ENCODE measurements around the gene RPS6KA1.
"Not testable (repeated sequence)": the region's sequence is repeated elsewhere in the genome, so short reads cannot be mapped to it uniquely, and the experiment has no call there.

RPS6KA1 gene

GRCh38 chr1:26496861-26497260, 32.7 kb upstream of the RPS6KA1 start:
- Histone ChIP-seq H3K9me3 (ENCODE audit: control insufficient read depth, insufficient read depth, low read length) (no peaks in the 10 kb centered on the region), H3K4me3 (ENCODE audit: low read length) (no peak overlapping the region), H3K27me3 (ENCODE audit: control insufficient read depth, low read length) (no peaks in the 10 kb centered on the region), H3K36me3 (ENCODE audit: control insufficient read depth, low read length) (peaks cover 4% of the 10 kb centered on the region), H4K20me1 (ENCODE audit: control insufficient read depth, insufficient read depth, low read depth, low read length) (no peaks in the 10 kb centered on the region; the same call in 1 of the 2 replicates), H3F3A (ENCODE audit: control insufficient read depth, insufficient read depth) (peaks cover 5% of the 10 kb centered on the region; the same call in 1 of the 2 replicates), H3K9me2 (replicated peaks; ENCODE audit: control insufficient read depth, low read length) (no peaks in the 10 kb centered on the region), H3K79me2 (ENCODE audit: control insufficient read depth, low read length) (peaks cover 14% of the 10 kb centered on the region), H3K27ac (ENCODE audit: low read depth, low read length) (no peak overlapping the region), H3K4me2 (ENCODE audit: low read length) (no peak overlapping the region), H3K4me1 (ENCODE audit: control insufficient read depth, low read length) (peaks cover 28% of the 10 kb centered on the region)
- TF ChIP-seq CTCF (IDR thresholded peaks at IDR 0.05; ENCODE audit: low read depth, low read length, poor library complexity, severe bottlenecking) (no peak), EZH2phosphoT487 (IDR thresholded peaks at IDR 0.05; ENCODE audit: borderline replicate concordance, low read length) (no peak)

GRCh38 chr1:26498894-26499293, 30.7 kb upstream of the RPS6KA1 start:
- Histone ChIP-seq H3F3A (ENCODE audit: control insufficient read depth, insufficient read depth) (no peaks in the 10 kb centered on the region; the same call in 1 of the 2 replicates), H3K27ac (ENCODE audit: low read depth, low read length) (no peak overlapping the region), H3K27me3 (ENCODE audit: control insufficient read depth, low read length) (no peaks in the 10 kb centered on the region), H3K79me2 (ENCODE audit: control insufficient read depth, low read length) (peaks cover 17% of the 10 kb centered on the region), H4K20me1 (ENCODE audit: control insufficient read depth, insufficient read depth, low read depth, low read length) (no peaks in the 10 kb centered on the region), H3K9me3 (ENCODE audit: control insufficient read depth, insufficient read depth, low read length) (no peaks in the 10 kb centered on the region), H3K4me1 (ENCODE audit: control insufficient read depth, low read length) (peaks cover 26% of the 10 kb centered on the region), H3K36me3 (ENCODE audit: control insufficient read depth, low read length) (peaks cover 4% of the 10 kb centered on the region), H3K4me3 (ENCODE audit: low read length) (no peak overlapping the region), H3K9me2 (replicated peaks; ENCODE audit: control insufficient read depth, low read length) (no peaks in the 10 kb centered on the region), H3K4me2 (ENCODE audit: low read length) (0 out of 2 replicates have a peak overlapping the region, but pooled peaks have one; percentile 100)
- TF ChIP-seq EZH2phosphoT487 (IDR thresholded peaks at IDR 0.05; ENCODE audit: borderline replicate concordance, low read length) = no peak
- TF ChIP-seq CTCF (IDR thresholded peaks at IDR 0.05; ENCODE audit: low read depth, low read length, poor library complexity, severe bottlenecking) = no peak

GRCh38 chr1:26500488-26501175, 28.9 kb upstream of the RPS6KA1 start:
- H3K27me3 ChIP-seq (ENCODE audit: control insufficient read depth, low read length) = no peaks in the 10 kb centered on the region
- H3F3A ChIP-seq (ENCODE audit: control insufficient read depth, insufficient read depth) = no peaks in the 10 kb centered on the region; the same call in 1 of the 2 replicates
- H3K79me2 ChIP-seq (ENCODE audit: control insufficient read depth, low read length) = peaks cover 17% of the 10 kb centered on the region
- H3K36me3 ChIP-seq (ENCODE audit: control insufficient read depth, low read length) = peaks cover 4% of the 10 kb centered on the region
- no peaks in the 10 kb centered on the region for H3K9me3 ChIP-seq (ENCODE audit: control insufficient read depth, insufficient read depth, low read length)
- no peaks in the 10 kb centered on the region for H3K9me2 ChIP-seq (replicated peaks; ENCODE audit: control insufficient read depth, low read length)
- H3K4me1 ChIP-seq (ENCODE audit: control insufficient read depth, low read length) = peaks cover 26% of the 10 kb centered on the region
- peak overlapping the region; percentile 88 for H3K27ac ChIP-seq (ENCODE audit: low read depth, low read length)
- H3K4me2 ChIP-seq (ENCODE audit: low read length) = peak overlapping the region; percentile 100
- peak overlapping the region; percentile 99 for H3K4me3 ChIP-seq (ENCODE audit: low read length)
- TF ChIP-seq EZH2phosphoT487 (IDR thresholded peaks at IDR 0.05; ENCODE audit: borderline replicate concordance, low read length) = no peak
- no peak for TF ChIP-seq CTCF (IDR thresholded peaks at IDR 0.05; ENCODE audit: low read depth, low read length, poor library complexity, severe bottlenecking)
- no peaks in the 10 kb centered on the region for H4K20me1 ChIP-seq (ENCODE audit: control insufficient read depth, insufficient read depth, low read depth, low read length)

GRCh38 chr1:26510711-26511110, 18.9 kb upstream of the RPS6KA1 start:
- not testable (repeated sequence) for H3K27ac ChIP-seq (ENCODE audit: low read depth, low read length); H3K4me1 ChIP-seq (ENCODE audit: control insufficient read depth, low read length); H3K79me2 ChIP-seq (ENCODE audit: control insufficient read depth, low read length); H3F3A ChIP-seq (ENCODE audit: control insufficient read depth, insufficient read depth); H3K9me3 ChIP-seq (ENCODE audit: control insufficient read depth, insufficient read depth, low read length); H4K20me1 ChIP-seq (ENCODE audit: control insufficient read depth, insufficient read depth, low read depth, low read length); H3K4me3 ChIP-seq (ENCODE audit: low read length); H3K36me3 ChIP-seq (ENCODE audit: control insufficient read depth, low read length); H3K4me2 ChIP-seq (ENCODE audit: low read length); H3K9me2 ChIP-seq (replicated peaks; ENCODE audit: control insufficient read depth, low read length); H3K27me3 ChIP-seq (ENCODE audit: control insufficient read depth, low read length)

- not testable (repeated sequence) for H3K79me2 ChIP-seq (ENCODE audit: control insufficient read depth, low read length); H3K27ac ChIP-seq (ENCODE audit: low read depth, low read length); H3K4me2 ChIP-seq (ENCODE audit: low read length); H3K27me3 ChIP-seq (ENCODE audit: control insufficient read depth, low read length); H3K9me2 ChIP-seq (replicated peaks; ENCODE audit: control insufficient read depth, low read length); H3K36me3 ChIP-seq (ENCODE audit: control insufficient read depth, low read length); H3K9me3 ChIP-seq (ENCODE audit: control insufficient read depth, insufficient read depth, low read length); H3K4me3 ChIP-seq (ENCODE audit: low read length); H3K4me1 ChIP-seq (ENCODE audit: control insufficient read depth, low read length); H3F3A ChIP-seq (ENCODE audit: control insufficient read depth, insufficient read depth); H4K20me1 ChIP-seq (ENCODE audit: control insufficient read depth, insufficient read depth, low read depth, low read length)
Observed at GRCh38 chr1:26515836-26516235, 13.7 kb upstream of the RPS6KA1 start.

Data from DOHH2 (cell line).